BE2C (cell line): Measurements from ENCODE around the gene SPSB3.
A peak's percentile ranks its signal among the peaks of the same experiment; 100 is the strongest.

ENCODE experiments used
- DNase-seq: peaks from one replicate; pipeline ENCODE4 v3.0.0-alpha.2; 2020
- H3K27me3 ChIP-seq: fragments of 250-450 bp; sonication (Bioruptor Pico); 2 replicates; pipeline ENCODE4 v1.5.1; 2020; ENCODE audit warnings: mild to moderate bottlenecking
- H3K36me3 ChIP-seq: fragments of 250-450 bp; sonication (Bioruptor Pico); 2 replicates; pipeline ENCODE4 v1.5.1; 2020; ENCODE audit warnings: mild to moderate bottlenecking
- H3K4me1 ChIP-seq: fragments of 250-450 bp; sonication (Bioruptor Pico); 2 replicates; pipeline ENCODE4 v1.5.1; 2020
- H3K4me3 ChIP-seq: 2 replicates; pipeline ENCODE4 v1.5.1; 2011; ENCODE audit warnings: low read depth, low read length
- H3K9me3 ChIP-seq: fragments of 250-450 bp; sonication (Bioruptor Pico); 2 replicates; pipeline ENCODE4 v1.5.1; 2020
- TF ChIP-seq, protein P1 (sequence below): IDR thresholded peaks from 2 replicates; pipeline ENCODE4 v1.5.1; 2012; ENCODE audit warnings: mild to moderate bottlenecking, low read depth, low read length

Gene SPSB3

DNA sequence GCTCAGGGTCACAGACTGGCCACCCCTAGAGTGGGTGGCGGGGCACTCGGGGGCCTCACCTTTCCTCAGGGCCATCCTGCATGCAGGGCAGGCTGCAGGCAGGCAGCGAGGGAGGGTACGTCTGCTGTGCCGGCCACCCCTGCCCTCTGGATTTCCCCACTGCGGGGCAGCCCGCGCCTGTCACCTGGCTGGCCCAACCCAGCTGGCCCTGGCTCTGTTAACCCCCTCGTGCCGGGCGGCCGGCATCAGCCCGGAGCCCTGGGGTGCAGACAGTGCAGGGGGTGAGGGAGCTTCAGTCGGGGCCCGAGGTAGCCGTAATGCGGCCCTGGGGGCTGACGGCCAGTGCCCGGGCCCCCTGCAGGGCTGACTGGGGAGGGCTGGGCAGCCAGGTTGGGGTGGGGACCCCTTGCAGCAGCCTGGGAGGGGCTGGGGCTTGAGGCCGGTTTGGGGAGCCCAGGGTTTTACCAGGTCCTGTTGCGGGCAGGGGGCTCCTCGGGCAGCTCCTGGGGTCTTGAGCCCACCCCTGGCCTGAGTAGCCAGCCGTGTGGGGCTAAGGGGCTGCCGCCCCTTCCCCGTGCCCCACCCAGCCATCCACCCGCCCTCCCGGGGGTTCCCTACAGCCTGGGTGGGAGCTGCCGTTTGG is 11.3 kb upstream of the SPSB3 start, which contains the start of gene IGFALS:
IGFALS (minus strand) TSS at position 128 of the 643 bp plus-strand sequence; CDS start at position 75, 53 bp downstream.
- Histone ChIP-seq H3K4me1 (no peaks in the 10 kb centered on the region), H3K27me3 (no peaks in the 10 kb centered on the region), H3K9me3 (peaks cover 6% of the 10 kb centered on the region), H3K36me3 (peaks cover 26% of the 10 kb centered on the region), H3K4me3 (no peak within 1 kb of the TSS)
- TF ChIP-seq, protein P1, sequence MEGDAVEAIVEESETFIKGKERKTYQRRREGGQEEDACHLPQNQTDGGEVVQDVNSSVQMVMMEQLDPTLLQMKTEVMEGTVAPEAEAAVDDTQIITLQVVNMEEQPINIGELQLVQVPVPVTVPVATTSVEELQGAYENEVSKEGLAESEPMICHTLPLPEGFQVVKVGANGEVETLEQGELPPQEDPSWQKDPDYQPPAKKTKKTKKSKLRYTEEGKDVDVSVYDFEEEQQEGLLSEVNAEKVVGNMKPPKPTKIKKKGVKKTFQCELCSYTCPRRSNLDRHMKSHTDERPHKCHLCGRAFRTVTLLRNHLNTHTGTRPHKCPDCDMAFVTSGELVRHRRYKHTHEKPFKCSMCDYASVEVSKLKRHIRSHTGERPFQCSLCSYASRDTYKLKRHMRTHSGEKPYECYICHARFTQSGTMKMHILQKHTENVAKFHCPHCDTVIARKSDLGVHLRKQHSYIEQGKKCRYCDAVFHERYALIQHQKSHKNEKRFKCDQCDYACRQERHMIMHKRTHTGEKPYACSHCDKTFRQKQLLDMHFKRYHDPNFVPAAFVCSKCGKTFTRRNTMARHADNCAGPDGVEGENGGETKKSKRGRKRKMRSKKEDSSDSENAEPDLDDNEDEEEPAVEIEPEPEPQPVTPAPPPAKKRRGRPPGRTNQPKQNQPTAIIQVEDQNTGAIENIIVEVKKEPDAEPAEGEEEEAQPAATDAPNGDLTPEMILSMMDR: no peak
- DNase-seq: no peak

DNA sequence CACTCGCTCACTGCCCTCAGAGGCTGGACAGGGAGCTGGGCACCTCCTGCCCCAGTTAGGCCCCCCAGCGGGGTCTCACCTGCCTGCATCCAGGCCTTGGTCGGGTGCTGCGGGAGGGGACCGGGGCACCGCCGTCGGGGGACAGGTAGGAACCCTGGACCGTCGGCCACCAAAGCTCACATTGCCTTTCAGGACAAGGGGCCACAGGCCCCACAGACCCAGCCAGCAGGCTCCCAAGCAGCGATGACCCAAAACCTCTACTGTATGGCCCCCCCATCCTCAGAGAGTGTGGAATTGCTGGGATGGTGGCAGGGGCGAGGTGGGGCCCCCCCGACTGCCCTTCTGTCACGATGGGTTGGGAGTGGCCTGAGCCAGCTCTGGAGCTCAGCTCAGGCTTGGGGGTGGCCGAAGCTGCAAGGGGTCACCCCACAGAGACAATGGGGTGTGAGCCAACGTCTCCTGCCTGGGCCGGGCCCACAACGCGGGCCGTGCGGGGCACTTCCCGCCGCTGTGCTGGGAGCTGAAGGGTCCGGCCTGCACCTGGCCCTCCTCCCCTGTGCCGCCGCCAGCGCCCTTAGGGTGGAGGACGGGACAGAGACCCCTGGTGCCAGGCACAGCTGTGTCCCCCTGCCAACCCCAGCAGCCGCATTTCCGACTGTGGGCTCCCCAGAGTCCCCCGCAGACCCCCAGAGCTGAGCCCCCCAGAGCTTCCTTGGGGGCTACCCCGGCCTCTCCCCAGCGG is 10.6 kb upstream of the SPSB3 start:
- TF ChIP-seq, protein P1: no peak
- no peaks in the 10 kb centered on the region for H3K27me3 ChIP-seq
- no peak for DNase-seq
- no peak overlapping the region for H3K4me3 ChIP-seq
- peaks cover 4% of the 10 kb centered on the region for H3K9me3 ChIP-seq
- H3K4me1 ChIP-seq: no peaks in the 10 kb centered on the region
- peaks cover 33% of the 10 kb centered on the region for H3K36me3 ChIP-seq

DNA sequence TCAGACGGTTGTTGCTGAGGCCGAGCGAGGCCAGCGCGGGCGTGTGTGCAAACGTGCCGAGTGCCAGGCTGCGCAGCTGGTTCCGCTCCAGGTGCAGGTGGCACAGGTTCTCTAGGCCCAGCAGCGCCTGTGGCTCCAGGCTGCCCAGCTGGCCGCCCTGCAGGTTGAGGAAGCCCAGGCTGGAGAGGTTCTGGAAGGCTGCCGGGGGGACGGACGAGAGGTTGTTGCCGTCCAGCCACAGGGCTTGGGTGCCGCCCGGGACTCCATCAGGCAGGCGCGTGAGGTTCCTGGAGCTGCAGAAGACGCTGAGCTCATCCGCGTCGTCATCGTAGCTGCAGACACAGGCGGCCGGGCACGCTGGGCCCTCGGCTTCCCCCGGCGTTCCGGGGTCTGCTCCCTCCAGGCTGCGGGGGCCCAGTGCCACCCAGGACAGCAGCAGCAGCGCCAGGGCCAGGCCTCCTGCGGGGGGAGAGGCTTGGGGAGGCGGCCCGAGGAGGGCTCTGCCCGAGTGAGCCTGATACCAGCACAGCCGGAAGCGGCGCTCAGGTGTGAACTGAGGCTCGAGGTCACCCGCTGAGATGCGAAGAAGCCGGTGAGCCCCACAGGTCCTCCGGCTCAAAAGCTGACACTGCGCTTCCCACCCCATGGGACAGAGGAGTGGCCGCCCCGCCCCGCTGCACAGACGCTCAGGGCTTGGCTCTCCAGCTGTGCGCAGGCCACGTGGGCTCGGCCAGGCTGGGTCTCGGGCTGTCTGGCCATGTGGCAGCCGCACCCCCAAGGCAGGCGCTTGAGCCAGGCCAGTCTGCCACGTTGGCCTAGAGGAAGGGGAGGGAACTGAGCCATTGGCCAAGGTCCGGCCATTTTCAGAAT is 9.8 kb upstream of the SPSB3 start:
- H3K36me3 ChIP-seq: peaks cover 41% of the 10 kb centered on the region
- TF ChIP-seq, protein P1: no peak
- H3K4me1 ChIP-seq: no peaks in the 10 kb centered on the region
- H3K4me3 ChIP-seq: no peak overlapping the region
- peak; percentile 36 for DNase-seq
- no peaks in the 10 kb centered on the region for H3K27me3 ChIP-seq
- no peaks in the 10 kb centered on the region for H3K9me3 ChIP-seq

DNA sequence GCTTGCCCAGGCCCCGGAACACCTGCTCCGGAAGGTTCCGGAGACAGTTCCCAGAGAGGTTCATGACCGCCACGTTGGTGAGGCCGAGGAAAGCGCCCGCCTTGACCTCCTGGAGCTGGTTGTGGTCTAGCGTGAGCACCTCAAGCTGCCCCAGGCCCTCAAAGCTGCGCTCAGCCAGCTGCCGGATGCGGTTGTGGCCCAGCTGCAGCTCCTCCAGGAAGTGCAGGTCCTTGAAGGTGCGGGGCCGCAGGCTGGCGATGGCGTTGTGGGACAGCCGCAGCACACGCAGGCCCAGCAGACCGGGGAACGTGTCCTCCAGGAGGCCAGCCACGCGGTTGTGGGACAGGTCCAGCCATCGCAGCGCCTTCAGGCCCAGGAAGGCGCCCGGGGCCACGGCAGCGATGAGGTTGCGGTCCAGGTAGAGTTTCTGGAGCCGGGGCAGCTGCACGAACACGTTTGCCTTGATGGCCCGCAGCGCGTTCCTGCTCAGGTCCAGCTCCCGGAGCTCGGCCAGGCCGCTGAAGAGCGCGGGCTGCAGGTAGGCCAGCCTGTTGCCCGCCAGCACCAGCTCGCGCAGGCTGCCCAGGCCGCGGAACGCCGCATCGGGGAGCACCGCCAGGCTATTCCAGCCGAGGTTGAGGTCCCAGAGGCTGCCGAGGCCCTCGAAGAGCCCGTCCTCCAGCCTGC is 9.0 kb upstream of the SPSB3 start:
- Histone ChIP-seq H3K4me3 (no peak overlapping the region), H3K9me3 (no peaks in the 10 kb centered on the region), H3K27me3 (no peaks in the 10 kb centered on the region), H3K36me3 (peaks cover 49% of the 10 kb centered on the region), H3K4me1 (no peaks in the 10 kb centered on the region)
- DNase-seq: no peak
- TF ChIP-seq, protein P1: no peak

DNA sequence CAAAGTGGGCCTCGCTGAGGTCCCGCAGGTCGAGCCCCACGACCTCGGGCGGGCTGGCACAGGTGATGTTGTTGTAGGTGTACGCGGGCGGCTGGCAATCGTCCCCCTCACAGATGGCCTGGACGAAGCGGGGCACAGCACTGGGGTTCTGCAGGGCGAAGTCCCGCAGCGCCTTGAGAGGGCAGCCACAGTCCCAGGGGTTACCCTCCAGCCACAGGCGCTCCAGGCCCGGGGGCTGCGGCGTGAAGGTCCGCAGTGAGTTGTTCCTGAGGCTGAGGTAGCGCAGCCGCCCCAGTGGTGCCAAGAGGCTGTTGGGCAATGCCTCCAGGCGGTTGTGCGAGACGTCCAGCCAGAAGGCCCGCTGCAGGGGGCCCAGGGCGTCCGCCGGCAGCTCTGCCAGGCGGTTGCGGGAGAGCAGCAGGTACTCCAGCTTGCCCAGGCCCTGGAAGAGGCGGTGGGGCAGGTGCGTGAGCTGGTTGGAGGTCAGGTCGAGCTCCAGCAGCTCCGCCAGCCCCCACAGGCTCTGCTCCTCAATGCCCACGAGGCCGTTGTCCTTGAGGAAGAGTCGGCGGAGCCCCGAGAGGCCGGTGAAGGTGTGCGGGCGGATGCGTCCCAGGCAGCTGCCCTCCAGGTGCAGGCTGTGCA is 8.4 kb upstream of the SPSB3 start:
- Histone ChIP-seq H3K4me1 (no peaks in the 10 kb centered on the region), H3K9me3 (no peaks in the 10 kb centered on the region), H3K4me3 (no peak overlapping the region), H3K36me3 (peaks cover 50% of the 10 kb centered on the region), H3K27me3 (no peaks in the 10 kb centered on the region)
- DNase-seq: no peak
- TF ChIP-seq, protein P1: no peak
